ENCODE results near the gene ZKSCAN2.

ZKSCAN2 gene

GRCh38 chr16:25224731-25225319 lies 32.8 kb downstream of the ZKSCAN2 start:
- no peak for DNase-seq (ENCODE audit: low read depth in 2 of 2, low spot score in 1 of 2)

- DNase-seq (ENCODE audit: low read depth in 2 of 2, low spot score in 1 of 2) = no peak
Measured at GRCh38 chr16:25223964-25224363, 33.7 kb downstream of the ZKSCAN2 start.

GRCh38 chr16:25222959-25223358 lies 34.7 kb downstream of the ZKSCAN2 start:
- DNase-seq (ENCODE audit: low read depth in 2 of 2, low spot score in 1 of 2) = no peak

GRCh38 chr16:25219070-25219737 lies 38.4 kb downstream of the ZKSCAN2 start:
- no peak for DNase-seq (ENCODE audit: low read depth in 2 of 2, low spot score in 1 of 2)

GRCh38 chr16:25217921-25218320 lies 39.7 kb downstream of the ZKSCAN2 start:
- DNase-seq (ENCODE audit: low read depth in 2 of 2, low spot score in 1 of 2) = no peak

GRCh38 chr16:25217112-25217511 lies 40.5 kb downstream of the ZKSCAN2 start:
- DNase-seq (ENCODE audit: low read depth in 2 of 2, low spot score in 1 of 2) = no peak

- DNase-seq (ENCODE audit: low read depth in 2 of 2, low spot score in 1 of 2) = no peak
Measured at GRCh38 chr16:25213709-25214397, 43.8 kb downstream of the ZKSCAN2 start.

GRCh38 chr16:25212636-25213035 lies 45.0 kb downstream of the ZKSCAN2 start:
- DNase-seq (ENCODE audit: low read depth in 2 of 2, low spot score in 1 of 2) = no peak

GRCh38 chr16:25210758-25211157 lies 46.9 kb downstream of the ZKSCAN2 start:
- DNase-seq (ENCODE audit: low read depth in 2 of 2, low spot score in 1 of 2) = no peak

GRCh38 chr16:25199457-25199856 lies 58.2 kb downstream of the ZKSCAN2 start:
- DNase-seq (ENCODE audit: low read depth in 2 of 2, low spot score in 1 of 2) = no peak

- DNase-seq (ENCODE audit: low read depth in 2 of 2, low spot score in 1 of 2) = no peak
Measured at GRCh38 chr16:25198021-25198420, 59.6 kb downstream of the ZKSCAN2 start.

- no peak for DNase-seq (ENCODE audit: low read depth in 2 of 2, low spot score in 1 of 2)
Measured at GRCh38 chr16:25194273-25194878, 63.3 kb downstream of the ZKSCAN2 start.

- no peak for DNase-seq (ENCODE audit: low read depth in 2 of 2, low spot score in 1 of 2)
Measured at GRCh38 chr16:25192096-25192495, 65.5 kb downstream of the ZKSCAN2 start.

- no peak for DNase-seq (ENCODE audit: low read depth in 2 of 2, low spot score in 1 of 2)
Measured at GRCh38 chr16:25189305-25189704, 68.3 kb downstream of the ZKSCAN2 start.

GRCh38 chr16:25187491-25187795 lies 70.2 kb downstream of the ZKSCAN2 start:
- DNase-seq (ENCODE audit: low read depth in 2 of 2, low spot score in 1 of 2) = no peak
